ENCODE data around the gene TRO.
A peak's percentile ranks its signal among the peaks of the same experiment; 100 is the strongest.

DNA sequence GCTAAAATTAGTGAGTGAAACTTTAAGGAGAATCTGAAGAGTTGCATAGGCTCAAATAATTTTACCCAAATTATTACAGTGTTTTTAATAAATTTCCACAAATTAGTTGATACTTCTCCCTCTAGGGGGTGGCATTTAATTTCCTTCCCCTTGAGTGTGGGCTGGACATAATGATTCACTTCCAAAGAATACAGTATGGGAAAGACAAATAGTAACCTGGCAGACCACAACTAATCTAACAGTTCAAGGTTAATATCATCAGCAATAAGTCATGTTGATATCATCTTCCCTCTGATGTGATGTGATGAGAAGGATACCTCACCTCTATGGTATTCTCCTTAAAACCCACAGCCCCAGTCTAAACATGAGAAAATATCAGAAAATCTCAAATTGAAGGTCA, 57.8 kb downstream of the TRO start:
- TF ChIP-seq, protein P1, sequence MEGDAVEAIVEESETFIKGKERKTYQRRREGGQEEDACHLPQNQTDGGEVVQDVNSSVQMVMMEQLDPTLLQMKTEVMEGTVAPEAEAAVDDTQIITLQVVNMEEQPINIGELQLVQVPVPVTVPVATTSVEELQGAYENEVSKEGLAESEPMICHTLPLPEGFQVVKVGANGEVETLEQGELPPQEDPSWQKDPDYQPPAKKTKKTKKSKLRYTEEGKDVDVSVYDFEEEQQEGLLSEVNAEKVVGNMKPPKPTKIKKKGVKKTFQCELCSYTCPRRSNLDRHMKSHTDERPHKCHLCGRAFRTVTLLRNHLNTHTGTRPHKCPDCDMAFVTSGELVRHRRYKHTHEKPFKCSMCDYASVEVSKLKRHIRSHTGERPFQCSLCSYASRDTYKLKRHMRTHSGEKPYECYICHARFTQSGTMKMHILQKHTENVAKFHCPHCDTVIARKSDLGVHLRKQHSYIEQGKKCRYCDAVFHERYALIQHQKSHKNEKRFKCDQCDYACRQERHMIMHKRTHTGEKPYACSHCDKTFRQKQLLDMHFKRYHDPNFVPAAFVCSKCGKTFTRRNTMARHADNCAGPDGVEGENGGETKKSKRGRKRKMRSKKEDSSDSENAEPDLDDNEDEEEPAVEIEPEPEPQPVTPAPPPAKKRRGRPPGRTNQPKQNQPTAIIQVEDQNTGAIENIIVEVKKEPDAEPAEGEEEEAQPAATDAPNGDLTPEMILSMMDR (IDR thresholded peaks at IDR 0.05; ENCODE audit: insufficient read depth, low read depth, low read length): peak; percentile 9
- no peak for TF ChIP-seq EZH2 (IDR thresholded peaks at IDR 0.05; ENCODE audit: insufficient read depth, low read length)
